DND-41 (cell line): ENCODE measurements around the gene CFAP299.

Experiments used
- ATAC-seq: fragments of 200-7000 bp; cut with Tn5 transposase; 3 replicates; pipeline ENCODE4 v1.9.1; 2021; ENCODE audit warnings: low read depth; ENCODE audit not compliant: insufficient read depth
- DNase-seq: peaks from one replicate; pipeline ENCODE4 v3.0.0-alpha.2; 2020
- H2AFZ ChIP-seq: 2 replicates; pipeline ENCODE4 v1.6.0; 2012; ENCODE audit warnings: low read depth, low read length
- H3K27ac ChIP-seq: 2 replicates; pipeline ENCODE4 v1.5.1; 2012; ENCODE audit warnings: low read length, inconsistent platforms
- H3K27me3 ChIP-seq: fragments of 200-600 bp; sonication (generic); 2 replicates; pipeline ENCODE4 v1.6.0; 2012; ENCODE audit warnings: low read length, mild to moderate bottlenecking, inconsistent platforms; ENCODE audit not compliant: insufficient read depth, poor library complexity
- H3K36me3 ChIP-seq: 2 replicates; pipeline ENCODE4 v1.5.1; 2012; ENCODE audit warnings: low read length, inconsistent platforms; ENCODE audit not compliant: insufficient read depth
- H3K4me1 ChIP-seq: 2 replicates; pipeline ENCODE4 v1.5.1; 2012; ENCODE audit warnings: mild to moderate bottlenecking, low read length; ENCODE audit not compliant: insufficient read depth
- H3K4me2 ChIP-seq: 2 replicates; pipeline ENCODE4 v1.6.0; 2012; ENCODE audit warnings: mild to moderate bottlenecking, moderate library complexity, low read length, inconsistent platforms; ENCODE audit not compliant: insufficient read depth
- H3K4me3 ChIP-seq, 2 experiments: fragments of 200-600 bp in 1 of 2; shearing (Covaris generic) in 1 of 2; 2 replicates each; pipeline ENCODE4 v1.5.1; 2012 to 2016; ENCODE audit warnings: inconsistent platforms in 2 of 2, low read length in 2 of 2, mild to moderate bottlenecking in 2 of 2, low read depth in 1 of 2, moderate library complexity in 1 of 2
- H3K79me2 ChIP-seq: 2 replicates; pipeline ENCODE4 v1.6.0; 2012; ENCODE audit warnings: low read length, inconsistent platforms; ENCODE audit not compliant: insufficient read depth
- H3K9ac ChIP-seq: 2 replicates; pipeline ENCODE4 v1.6.0; 2012; ENCODE audit warnings: low read depth, mild to moderate bottlenecking, inconsistent platforms, low read length, moderate library complexity
- H3K9me3 ChIP-seq: 2 replicates; pipeline ENCODE4 v1.5.1; 2012; ENCODE audit warnings: low read length, moderate library complexity, mild to moderate bottlenecking, inconsistent platforms; ENCODE audit not compliant: insufficient read depth, severe bottlenecking
- H4K20me1 ChIP-seq: 2 replicates; pipeline ENCODE4 v1.6.0; 2012; ENCODE audit warnings: low read length; ENCODE audit not compliant: insufficient read depth
- EZH2 ChIP-seq: IDR thresholded peaks from 3 replicates; pipeline ENCODE4 v1.6.1; 2012; ENCODE audit warnings: borderline replicate concordance, low read depth, mild to moderate bottlenecking, moderate library complexity, low read length, inconsistent platforms; ENCODE audit not compliant: severe bottlenecking
- TF ChIP-seq, protein P1 (sequence below): IDR thresholded peaks from 2 replicates; pipeline ENCODE4 v1.5.1; 2012; ENCODE audit warnings: borderline replicate concordance, low read length, moderate library complexity, mild to moderate bottlenecking; ENCODE audit not compliant: poor library complexity, severe bottlenecking; ENCODE audit errors: extremely low read depth

Gene CFAP299

DNA sequence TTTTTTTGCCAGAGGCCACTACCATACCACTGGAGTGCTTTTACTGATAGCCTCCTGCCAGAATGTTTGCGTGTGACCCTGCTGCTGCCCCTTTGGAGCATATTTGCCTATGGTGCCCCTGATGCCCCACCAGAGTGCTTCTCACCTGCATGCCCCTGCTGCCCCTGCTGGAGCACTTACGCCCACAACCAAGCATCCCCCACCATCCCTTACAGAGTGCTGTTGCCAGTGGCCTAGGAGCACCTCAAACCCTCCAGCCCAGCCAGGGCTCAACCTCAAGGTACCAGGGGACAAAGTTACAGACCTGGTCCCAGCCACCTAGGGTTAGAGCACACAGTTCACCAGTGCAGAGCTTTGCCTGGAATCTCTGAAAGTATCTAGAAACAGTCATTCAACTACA is 207.2 kb downstream of the CFAP299 start:
- no peak for ATAC-seq

DNA sequence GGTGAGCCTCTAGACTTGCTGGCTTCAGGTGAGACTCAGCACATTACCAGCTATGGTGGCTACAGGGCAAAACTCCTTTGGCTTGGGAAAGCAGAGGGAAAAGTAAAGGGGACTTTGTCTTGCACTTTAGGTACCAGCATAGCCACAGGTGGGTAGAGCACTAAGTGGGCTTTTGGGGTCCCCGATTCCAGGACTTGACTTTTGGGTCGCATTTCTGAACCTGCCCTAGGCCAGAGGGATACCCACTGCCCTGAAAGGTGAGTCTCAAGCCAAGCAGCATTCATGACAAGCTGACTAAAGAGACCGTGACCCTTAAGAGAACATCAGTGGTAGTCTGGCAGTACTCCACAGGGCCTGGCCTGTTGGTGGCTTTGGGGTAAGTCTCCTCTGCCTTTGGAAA is 224.8 kb downstream of the CFAP299 start:
- Histone ChIP-seq H3K36me3 (no peaks in the 10 kb centered on the region), H3K9ac (no peak overlapping the region), H2AFZ (no peak overlapping the region), H3K4me3 (no peak overlapping the region), H4K20me1 (no peaks in the 10 kb centered on the region), H3K9me3 (no peaks in the 10 kb centered on the region), H3K4me2 (no peak overlapping the region), H3K27ac (no peak overlapping the region), H3K27me3 (no peaks in the 10 kb centered on the region), H3K79me2 (no peaks in the 10 kb centered on the region), H3K4me1 (no peaks in the 10 kb centered on the region)
- TF ChIP-seq, protein P1, sequence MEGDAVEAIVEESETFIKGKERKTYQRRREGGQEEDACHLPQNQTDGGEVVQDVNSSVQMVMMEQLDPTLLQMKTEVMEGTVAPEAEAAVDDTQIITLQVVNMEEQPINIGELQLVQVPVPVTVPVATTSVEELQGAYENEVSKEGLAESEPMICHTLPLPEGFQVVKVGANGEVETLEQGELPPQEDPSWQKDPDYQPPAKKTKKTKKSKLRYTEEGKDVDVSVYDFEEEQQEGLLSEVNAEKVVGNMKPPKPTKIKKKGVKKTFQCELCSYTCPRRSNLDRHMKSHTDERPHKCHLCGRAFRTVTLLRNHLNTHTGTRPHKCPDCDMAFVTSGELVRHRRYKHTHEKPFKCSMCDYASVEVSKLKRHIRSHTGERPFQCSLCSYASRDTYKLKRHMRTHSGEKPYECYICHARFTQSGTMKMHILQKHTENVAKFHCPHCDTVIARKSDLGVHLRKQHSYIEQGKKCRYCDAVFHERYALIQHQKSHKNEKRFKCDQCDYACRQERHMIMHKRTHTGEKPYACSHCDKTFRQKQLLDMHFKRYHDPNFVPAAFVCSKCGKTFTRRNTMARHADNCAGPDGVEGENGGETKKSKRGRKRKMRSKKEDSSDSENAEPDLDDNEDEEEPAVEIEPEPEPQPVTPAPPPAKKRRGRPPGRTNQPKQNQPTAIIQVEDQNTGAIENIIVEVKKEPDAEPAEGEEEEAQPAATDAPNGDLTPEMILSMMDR = no peak
- no peak for TF ChIP-seq EZH2
- ATAC-seq (no peak), DNase-seq (no peak)

More for the DNA sequence above, 207.2 kb downstream of the CFAP299 start:
- Histone ChIP-seq H2AFZ (no peak overlapping the region), H3K4me2 (no peak overlapping the region), H3K9ac (no peak overlapping the region), H3K9me3 (no peaks in the 10 kb centered on the region), H3K79me2 (no peaks in the 10 kb centered on the region), H3K4me1 (no peaks in the 10 kb centered on the region), H3K36me3 (no peaks in the 10 kb centered on the region), H3K27ac (no peak overlapping the region), H4K20me1 (no peaks in the 10 kb centered on the region), H3K27me3 (peaks cover 4% of the 10 kb centered on the region), H3K4me3 (no peak overlapping the region)
- no peak for TF ChIP-seq EZH2
- TF ChIP-seq, protein P1 = no peak
- DNase-seq = no peak

DNA sequence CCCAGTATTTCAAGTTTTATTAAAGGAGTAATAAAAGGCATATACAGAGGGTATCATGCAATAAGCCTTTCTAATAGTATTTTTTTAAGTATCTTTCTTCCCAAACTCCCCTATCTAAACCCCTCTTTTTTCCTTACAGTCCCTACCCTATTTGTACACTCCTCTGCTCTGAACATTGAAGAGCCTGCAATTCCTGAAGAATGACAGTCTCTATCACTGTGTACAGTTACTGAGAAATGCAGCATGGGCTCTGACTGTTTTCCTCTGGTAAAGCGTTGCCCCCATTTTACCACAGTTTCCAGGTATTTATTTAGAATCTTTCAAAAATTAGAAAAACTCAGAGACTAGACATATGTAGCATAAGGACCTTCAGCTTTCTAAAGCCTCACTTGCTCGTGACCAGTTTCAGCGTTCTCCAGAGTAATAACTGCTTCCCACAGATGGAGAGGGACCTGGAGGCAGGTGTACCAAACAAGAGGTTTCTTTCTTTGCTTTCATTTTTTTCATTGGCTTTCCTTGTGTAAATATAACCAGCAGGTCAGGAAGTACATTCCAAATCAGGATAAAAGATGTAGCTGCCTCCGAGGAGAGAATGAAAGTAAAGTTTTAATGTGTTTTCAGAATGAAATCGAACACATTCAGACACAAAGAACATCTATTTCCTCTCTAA is 230.8 kb downstream of the CFAP299 start:
- TF ChIP-seq, protein P1 = no peak
- no peak for TF ChIP-seq EZH2
- H3K9me3 ChIP-seq = no peaks in the 10 kb centered on the region
- H3K27ac ChIP-seq = no peak overlapping the region
- H3K36me3 ChIP-seq = no peaks in the 10 kb centered on the region
- no peak overlapping the region for H3K4me2 ChIP-seq
- no peak overlapping the region for H3K9ac ChIP-seq
- no peak overlapping the region for H3K4me3 ChIP-seq
- ATAC-seq = no peak
- no peak for DNase-seq
- no peaks in the 10 kb centered on the region for H3K4me1 ChIP-seq
- H2AFZ ChIP-seq = no peak overlapping the region
- peaks cover 5% of the 10 kb centered on the region for H3K27me3 ChIP-seq
- no peaks in the 10 kb centered on the region for H3K79me2 ChIP-seq
- H4K20me1 ChIP-seq = no peaks in the 10 kb centered on the region

DNA sequence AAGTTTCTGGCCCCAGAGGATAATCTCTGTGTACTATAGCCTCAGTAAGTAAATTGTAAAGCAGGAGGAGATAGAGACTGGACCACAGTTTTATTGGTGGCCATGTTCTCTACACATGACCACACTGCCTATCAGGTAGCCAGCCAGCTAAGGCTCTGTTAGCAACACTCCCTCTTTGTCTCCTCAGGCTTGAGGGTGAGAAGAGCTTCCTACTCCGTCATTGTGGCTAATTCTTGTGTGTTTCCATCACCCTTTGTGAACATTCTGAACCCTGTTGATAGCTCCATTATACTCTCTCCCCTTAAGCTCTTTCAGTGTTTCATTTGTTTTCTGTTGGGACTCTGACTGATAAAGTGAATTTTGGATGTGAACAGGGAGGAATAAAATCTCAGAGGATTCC is 233.4 kb downstream of the CFAP299 start:
- Histone ChIP-seq H2AFZ (no peak overlapping the region), H3K79me2 (no peaks in the 10 kb centered on the region), H3K4me2 (no peak overlapping the region), H4K20me1 (no peaks in the 10 kb centered on the region), H3K27ac (no peak overlapping the region), H3K9me3 (no peaks in the 10 kb centered on the region), H3K4me1 (no peaks in the 10 kb centered on the region), H3K27me3 (peaks cover 5% of the 10 kb centered on the region), H3K36me3 (no peaks in the 10 kb centered on the region), H3K4me3 (no peak overlapping the region), H3K9ac (no peak overlapping the region)
- ATAC-seq (no peak), DNase-seq (no peak)
- TF ChIP-seq EZH2 = no peak
- TF ChIP-seq, protein P1 = no peak
